HG02852 (cell line): ENCODE data around the gene KRT26.

Source experiments
- ATAC-seq: cut with Tn5 transposase; IDR thresholded peaks from one replicate; pipeline ENCODE4 v1.9.1; 2021; ENCODE audit warnings: mild to moderate bottlenecking, moderate library complexity; ENCODE audit not compliant: unreplicated experiment

Gene KRT26

GRCh38 chr17:40734018-40734417 is 38.0 kb downstream of the KRT26 start:
- ATAC-seq: no peak

GRCh38 chr17:40730970-40731369 is 41.0 kb downstream of the KRT26 start:
- no peak for ATAC-seq

DNA sequence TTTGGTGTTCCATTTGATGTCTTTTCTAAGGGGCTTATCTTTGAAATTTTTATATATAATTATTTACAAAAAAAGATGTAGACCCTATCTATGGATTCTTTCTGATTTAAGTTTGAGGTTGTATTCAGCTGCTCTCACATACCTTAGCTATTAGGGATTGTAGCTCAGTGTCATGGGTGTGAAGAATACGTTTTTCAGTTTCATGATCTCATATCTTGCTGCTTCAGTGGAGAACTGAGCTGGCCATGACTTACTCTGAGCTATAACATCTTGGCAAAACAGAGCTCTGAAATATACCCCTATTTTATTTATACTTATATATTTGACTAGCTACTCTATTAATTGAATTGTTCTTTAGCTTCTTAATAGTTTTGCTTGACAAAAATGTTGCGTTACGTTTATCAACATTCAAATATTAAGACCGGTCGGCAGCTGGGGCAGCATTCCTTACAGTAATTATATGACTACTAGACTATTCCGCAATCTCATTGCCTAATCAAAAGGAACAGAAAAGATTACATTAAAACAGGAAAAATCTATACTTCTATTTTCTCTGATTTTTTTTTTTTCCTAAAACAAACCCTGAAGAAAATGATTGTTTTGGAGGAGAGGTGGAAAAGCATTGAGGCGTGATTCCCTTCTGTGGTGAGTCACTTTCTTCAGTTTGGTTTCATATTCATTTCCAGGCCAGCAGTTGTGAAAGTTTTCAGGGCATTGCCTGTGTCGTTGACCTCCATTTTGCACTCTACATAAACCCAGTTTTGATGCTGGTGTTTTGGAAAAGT is 44.4 kb downstream of the KRT26 start:
- no peak for ATAC-seq

GRCh38 chr17:40726919-40727318 is 45.1 kb downstream of the KRT26 start:
- no peak for ATAC-seq

GRCh38 chr17:40724656-40725055 is 47.3 kb downstream of the KRT26 start:
- ATAC-seq: no peak

DNA sequence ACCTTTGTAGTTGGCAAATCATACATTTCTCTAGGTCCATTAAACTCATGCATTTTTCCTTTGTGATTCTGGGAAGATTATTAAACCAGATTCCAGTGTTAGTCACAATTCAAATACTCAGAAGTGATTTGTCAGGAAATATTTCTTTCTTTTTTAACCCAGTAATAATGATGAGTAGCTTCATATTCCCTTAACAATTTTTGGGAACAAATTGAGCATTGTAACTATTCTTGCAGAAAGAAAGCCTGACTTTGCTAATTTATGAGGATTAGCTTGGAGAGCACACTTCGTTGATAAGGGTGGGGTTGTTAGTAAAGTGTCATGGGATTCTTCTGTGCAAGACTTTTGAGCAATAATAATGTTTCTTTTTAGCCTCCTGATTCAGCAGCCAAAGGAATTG is 49.8 kb downstream of the KRT26 start:
- no peak for ATAC-seq

GRCh38 chr17:40720899-40721298 is 51.1 kb downstream of the KRT26 start:
- no peak for ATAC-seq

GRCh38 chr17:40718930-40719329 is 53.1 kb downstream of the KRT26 start:
- ATAC-seq: no peak

GRCh38 chr17:40717776-40718175 is 54.2 kb downstream of the KRT26 start:
- ATAC-seq: no peak
